Immature natural killer cell (primary cell): ENCODE results near the gene MAPK10. TPM values are rescaled to one million over a fixed set of nuclear protein-coding genes. Genes with fewer than 3 reads are reported as not detected.

Source experiments
- DNase-seq, 3 donors: peaks; one replicate each; pipeline ENCODE4 v3.0.0; 2022; ENCODE audit warnings: mixed read lengths in 1 of 3
- H3K27ac Mint-ChIP-seq, 6 donors: one replicate each; pipeline ENCODE4 v1.8.0; 2020; ENCODE audit warnings: mixed read lengths in 6 of 6, mild to moderate bottlenecking in 5 of 6, inconsistent platforms in 4 of 6, moderate library complexity in 3 of 6
- H3K27me3 Mint-ChIP-seq, 3 donors: one replicate each; pipeline ENCODE4 v1.8.0; 2020 to 2021; ENCODE audit warnings: low read depth in 3 of 3, mild to moderate bottlenecking in 3 of 3, mixed read lengths in 3 of 3, moderate library complexity in 3 of 3, inconsistent platforms in 1 of 3
- H3K36me3 Mint-ChIP-seq, 3 donors: one replicate each; pipeline ENCODE4 v1.8.0; 2020; ENCODE audit warnings: mixed read lengths in 3 of 3, inconsistent platforms in 2 of 3, mild to moderate bottlenecking in 2 of 3
- H3K4me1 Mint-ChIP-seq, 2 donors: one replicate each; pipeline ENCODE4 v1.8.0; 2020; ENCODE audit warnings: inconsistent platforms in 2 of 2, mild to moderate bottlenecking in 2 of 2, mixed read lengths in 2 of 2, moderate library complexity in 1 of 2
- H3K4me3 Mint-ChIP-seq, 5 donors: one replicate each; pipeline ENCODE4 v1.8.0; 2020; ENCODE audit warnings: mild to moderate bottlenecking in 5 of 5, mixed read lengths in 5 of 5, inconsistent platforms in 3 of 5, moderate library complexity in 3 of 5
- H3K9me3 Mint-ChIP-seq, 6 donors: one replicate each; pipeline ENCODE4 v1.8.0; 2020; ENCODE audit warnings: mild to moderate bottlenecking in 6 of 6, mixed read lengths in 6 of 6, inconsistent platforms in 4 of 6, moderate library complexity in 3 of 6
- polyA plus RNA-seq, 3 donors: library from polyadenylated mRNA; unstranded; fragments of 300-500 nt; fragmentation: Illumina TruSeq; gene quantifications; one replicate each; pipeline ENCODE4 v1.2.3, GENCODE V29; 2021

Gene MAPK10
- polyA plus RNA-seq, 3 donors from 2014 or later = not detected

DNA sequence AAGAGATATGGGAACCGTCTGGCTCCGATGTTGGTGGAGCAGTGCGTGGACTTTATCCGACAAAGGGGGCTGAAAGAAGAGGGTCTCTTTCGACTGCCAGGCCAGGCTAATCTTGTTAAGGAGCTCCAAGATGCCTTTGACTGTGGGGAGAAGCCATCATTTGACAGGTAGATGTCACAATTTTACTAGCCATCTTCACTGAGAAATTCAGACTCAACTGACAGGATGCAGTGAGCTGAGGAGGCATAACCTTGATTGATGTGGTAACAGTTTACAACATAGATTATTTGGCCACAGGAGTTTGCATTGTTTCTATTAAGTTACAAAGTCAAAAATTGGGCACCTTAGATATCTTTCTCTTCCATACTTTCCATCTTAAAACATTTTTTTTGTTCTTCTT is 417.7 kb downstream of the MAPK10 start:
- no peaks in the 10 kb centered on the region for H3K36me3 Mint-ChIP-seq
- H3K9me3 Mint-ChIP-seq = peaks cover 0 to 26% (median 5%) of the 10 kb centered on the region in 6 donors
- no peak for DNase-seq
- peaks cover 0 to 2% (median 0%) of the 10 kb centered on the region in 3 donors for H3K27me3 Mint-ChIP-seq
- H3K4me3 Mint-ChIP-seq = no peak overlapping the region
- no peak overlapping the region for H3K27ac Mint-ChIP-seq
- no peaks in the 10 kb centered on the region for H3K4me1 Mint-ChIP-seq

DNA sequence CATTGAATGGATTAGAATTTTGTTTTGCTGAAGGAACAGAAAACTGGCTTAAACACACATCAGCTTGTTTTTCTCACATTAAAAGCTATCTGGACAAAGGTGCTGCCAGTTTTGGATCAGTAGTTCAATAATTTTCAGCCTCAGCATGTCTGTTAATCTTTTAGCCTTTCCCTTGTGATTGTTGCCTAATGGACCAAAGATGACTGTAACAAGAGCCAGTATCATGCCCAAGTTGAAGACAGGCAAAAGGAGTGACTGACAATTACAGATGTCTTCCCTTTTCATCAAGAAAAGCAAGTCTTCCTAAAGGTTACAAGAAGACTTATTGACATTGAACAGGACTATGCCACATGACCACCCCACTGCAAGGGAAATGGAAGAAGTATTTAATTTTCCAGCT is 419.7 kb downstream of the MAPK10 start:
- Mint-ChIP-seq H3K27ac (no peak overlapping the region), H3K9me3 (peaks cover 0 to 16% (median 5%) of the 10 kb centered on the region in 6 donors), H3K27me3 (no peaks in the 10 kb centered on the region), H3K36me3 (no peaks in the 10 kb centered on the region), H3K4me1 (no peaks in the 10 kb centered on the region), H3K4me3 (no peak overlapping the region)
- DNase-seq = no peak

Other genes starting within 250 kb of the MAPK10 start
- not detected for gene PTPN13, start 234.3 kb upstream of the MAPK10 start, polyA plus RNA-seq